ENCODE measurements around the gene NHSL2. TPM values are rescaled to one million over a fixed set of nuclear protein-coding genes. Genes with fewer than 3 reads are reported as not detected.

The NHSL2 gene
- total and polyA plus RNA-seq, 2 experiments from 2014 or later, result 4.7 to 9.5 TPM

DNA sequence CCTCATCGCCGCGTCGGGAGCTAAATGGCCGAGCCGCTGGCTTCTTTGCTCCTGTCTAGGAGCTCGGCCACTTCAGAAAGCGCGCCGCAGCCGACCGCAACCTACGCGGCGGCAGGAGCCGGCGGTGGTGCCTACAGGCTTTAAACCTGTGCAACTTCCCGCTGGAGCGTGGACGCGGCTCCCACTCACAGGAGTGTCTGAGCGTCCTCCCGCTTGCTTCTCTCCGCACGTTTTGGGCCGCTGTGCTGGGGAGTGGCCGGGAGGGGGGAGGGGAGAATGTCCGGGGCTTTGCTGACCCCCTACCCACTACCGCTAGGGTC lies 1.0 kb downstream of the NHSL2 start:
- no peak overlapping the region; the same call in 1 of the 2 replicates for H3K27ac Mint-ChIP-seq
- no peaks in the 10 kb centered on the region for H3K36me3 ChIP-seq (ENCODE audit: insufficient read depth)
- H3K9me2 ChIP-seq (ENCODE audit: insufficient read depth), result no peaks in the 10 kb centered on the region
- ATAC-seq, result peak; percentile 6
- H3F3A ChIP-seq (replicated peaks; ENCODE audit: low read depth), result no peaks in the 10 kb centered on the region
- H3K27me3 Mint-ChIP-seq (ENCODE audit: insufficient read depth, low read depth, poor library complexity), result peaks cover 2% of the 10 kb centered on the region
- H3K4me3 ChIP-seq, result peak overlapping the region; percentile 70
- peaks cover 36% of the 10 kb centered on the region for H3K4me1 Mint-ChIP-seq
- H3K27ac ChIP-seq (ENCODE audit: low read depth), result no peak overlapping the region
- peak overlapping the region; percentile 79 for H3K4me3 Mint-ChIP-seq
- H3K4me2 ChIP-seq, result peak overlapping the region; percentile 85
- no peaks in the 10 kb centered on the region for H3K9me3 Mint-ChIP-seq
- peaks cover 11% of the 10 kb centered on the region for H3K4me1 ChIP-seq (ENCODE audit: insufficient read depth)
- H3K36me3 Mint-ChIP-seq (ENCODE audit: low read depth), result no peaks in the 10 kb centered on the region; the same call in 2 of the 3 replicates
- no peaks in the 10 kb centered on the region for H4K20me1 ChIP-seq (replicated peaks; ENCODE audit: insufficient read depth)
- H3K79me2 ChIP-seq (replicated peaks; ENCODE audit: insufficient read depth), result peaks cover 36% of the 10 kb centered on the region
- no peaks in the 10 kb centered on the region for H3K27me3 ChIP-seq (ENCODE audit: insufficient read depth)
- TF ChIP-seq, protein P1, sequence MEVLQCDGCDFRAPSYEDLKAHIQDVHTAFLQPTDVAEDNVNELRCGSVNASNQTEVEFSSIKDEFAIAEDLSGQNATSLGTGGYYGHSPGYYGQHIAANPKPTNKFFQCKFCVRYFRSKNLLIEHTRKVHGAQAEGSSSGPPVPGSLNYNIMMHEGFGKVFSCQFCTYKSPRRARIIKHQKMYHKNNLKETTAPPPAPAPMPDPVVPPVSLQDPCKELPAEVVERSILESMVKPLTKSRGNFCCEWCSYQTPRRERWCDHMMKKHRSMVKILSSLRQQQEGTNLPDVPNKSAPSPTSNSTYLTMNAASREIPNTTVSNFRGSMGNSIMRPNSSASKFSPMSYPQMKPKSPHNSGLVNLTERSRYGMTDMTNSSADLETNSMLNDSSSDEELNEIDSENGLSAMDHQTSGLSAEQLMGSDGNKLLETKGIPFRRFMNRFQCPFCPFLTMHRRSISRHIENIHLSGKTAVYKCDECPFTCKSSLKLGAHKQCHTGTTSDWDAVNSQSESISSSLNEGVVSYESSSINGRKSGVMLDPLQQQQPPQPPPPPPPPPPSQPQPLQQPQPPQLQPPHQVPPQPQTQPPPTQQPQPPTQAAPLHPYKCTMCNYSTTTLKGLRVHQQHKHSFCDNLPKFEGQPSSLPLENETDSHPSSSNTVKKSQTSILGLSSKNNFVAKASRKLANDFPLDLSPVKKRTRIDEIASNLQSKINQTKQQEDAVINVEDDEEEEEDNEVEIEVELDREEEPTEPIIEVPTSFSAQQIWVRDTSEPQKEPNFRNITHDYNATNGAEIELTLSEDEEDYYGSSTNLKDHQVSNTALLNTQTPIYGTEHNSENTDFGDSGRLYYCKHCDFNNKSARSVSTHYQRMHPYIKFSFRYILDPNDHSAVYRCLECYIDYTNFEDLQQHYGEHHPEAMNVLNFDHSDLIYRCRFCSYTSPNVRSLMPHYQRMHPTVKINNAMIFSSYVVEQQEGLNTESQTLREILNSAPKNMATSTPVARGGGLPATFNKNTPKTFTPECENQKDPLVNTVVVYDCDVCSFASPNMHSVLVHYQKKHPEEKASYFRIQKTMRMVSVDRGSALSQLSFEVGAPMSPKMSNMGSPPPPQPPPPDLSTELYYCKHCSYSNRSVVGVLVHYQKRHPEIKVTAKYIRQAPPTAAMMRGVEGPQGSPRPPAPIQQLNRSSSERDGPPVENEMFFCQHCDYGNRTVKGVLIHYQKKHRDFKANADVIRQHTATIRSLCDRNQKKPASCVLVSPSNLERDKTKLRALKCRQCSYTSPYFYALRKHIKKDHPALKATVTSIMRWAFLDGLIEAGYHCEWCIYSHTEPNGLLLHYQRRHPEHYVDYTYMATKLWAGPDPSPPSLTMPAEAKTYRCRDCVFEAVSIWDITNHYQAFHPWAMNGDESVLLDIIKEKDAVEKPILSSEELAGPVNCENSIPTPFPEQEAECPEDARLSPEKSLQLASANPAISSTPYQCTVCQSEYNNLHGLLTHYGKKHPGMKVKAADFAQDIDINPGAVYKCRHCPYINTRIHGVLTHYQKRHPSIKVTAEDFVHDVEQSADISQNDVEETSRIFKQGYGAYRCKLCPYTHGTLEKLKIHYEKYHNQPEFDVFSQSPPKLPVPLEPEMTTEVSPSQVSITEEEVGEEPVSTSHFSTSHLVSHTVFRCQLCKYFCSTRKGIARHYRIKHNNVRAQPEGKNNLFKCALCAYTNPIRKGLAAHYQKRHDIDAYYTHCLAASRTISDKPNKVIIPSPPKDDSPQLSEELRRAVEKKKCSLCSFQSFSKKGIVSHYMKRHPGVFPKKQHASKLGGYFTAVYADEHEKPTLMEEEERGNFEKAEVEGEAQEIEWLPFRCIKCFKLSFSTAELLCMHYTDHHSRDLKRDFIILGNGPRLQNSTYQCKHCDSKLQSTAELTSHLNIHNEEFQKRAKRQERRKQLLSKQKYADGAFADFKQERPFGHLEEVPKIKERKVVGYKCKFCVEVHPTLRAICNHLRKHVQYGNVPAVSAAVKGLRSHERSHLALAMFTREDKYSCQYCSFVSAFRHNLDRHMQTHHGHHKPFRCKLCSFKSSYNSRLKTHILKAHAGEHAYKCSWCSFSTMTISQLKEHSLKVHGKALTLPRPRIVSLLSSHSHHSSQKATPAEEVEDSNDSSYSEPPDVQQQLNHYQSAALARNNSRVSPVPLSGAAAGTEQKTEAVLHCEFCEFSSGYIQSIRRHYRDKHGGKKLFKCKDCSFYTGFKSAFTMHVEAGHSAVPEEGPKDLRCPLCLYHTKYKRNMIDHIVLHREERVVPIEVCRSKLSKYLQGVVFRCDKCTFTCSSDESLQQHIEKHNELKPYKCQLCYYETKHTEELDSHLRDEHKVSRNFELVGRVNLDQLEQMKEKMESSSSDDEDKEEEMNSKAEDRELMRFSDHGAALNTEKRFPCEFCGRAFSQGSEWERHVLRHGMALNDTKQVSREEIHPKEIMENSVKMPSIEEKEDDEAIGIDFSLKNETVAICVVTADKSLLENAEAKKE (CRISPR knock-in tag; IDR thresholded peaks at IDR 0.05), result no peak
- TF ChIP-seq EZH2 (IDR thresholded peaks at IDR 0.05; ENCODE audit: low read depth, unreplicated experiment), result no peak
- no peak for TF ChIP-seq ZNF114 (CRISPR knock-in tag; IDR thresholded peaks at IDR 0.05)
- TF ChIP-seq JUNB (IDR thresholded peaks at IDR 0.05; ENCODE audit: unreplicated experiment), result no peak
- DNase-seq (ENCODE audit: low spot score), result peak; percentile 38
- H2AFZ ChIP-seq, result no peak overlapping the region

DNA sequence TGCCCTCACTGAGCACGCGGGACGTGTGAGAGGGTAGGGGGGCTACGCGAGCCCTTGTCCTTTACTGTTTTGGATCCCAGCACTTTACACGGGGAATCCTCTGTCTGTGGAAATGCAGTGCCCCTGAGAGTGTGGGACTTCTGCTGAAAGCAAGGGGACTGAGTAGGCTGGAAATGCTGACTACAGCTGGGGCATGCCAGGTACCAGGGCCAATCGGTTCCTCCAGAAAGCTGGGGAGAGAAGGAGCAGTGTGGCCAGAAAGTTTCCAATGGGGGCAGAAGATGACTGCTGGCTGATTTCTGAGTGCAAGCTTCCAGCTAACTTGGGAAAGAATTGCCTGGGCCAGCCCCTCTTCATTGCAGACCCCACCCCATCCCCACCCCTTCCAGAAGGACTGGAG lies 1.5 kb downstream of the NHSL2 start:
- Histone ChIP-seq H4K20me1 (replicated peaks; ENCODE audit: insufficient read depth) (no peaks in the 10 kb centered on the region), H3K4me3 (peak overlapping the region; percentile 70), H3K9me2 (ENCODE audit: insufficient read depth) (no peaks in the 10 kb centered on the region), H3K27ac (ENCODE audit: low read depth) (no peak overlapping the region), H3K27me3 (ENCODE audit: insufficient read depth) (no peaks in the 10 kb centered on the region), H3K4me1 (ENCODE audit: insufficient read depth) (peaks cover 15% of the 10 kb centered on the region), H3K4me2 (peak overlapping the region; percentile 85), H3K79me2 (replicated peaks; ENCODE audit: insufficient read depth) (peaks cover 37% of the 10 kb centered on the region), H2AFZ (no peak overlapping the region), H3K36me3 (ENCODE audit: insufficient read depth) (no peaks in the 10 kb centered on the region), H3F3A (replicated peaks; ENCODE audit: low read depth) (no peaks in the 10 kb centered on the region)
- TF ChIP-seq, protein P2, sequence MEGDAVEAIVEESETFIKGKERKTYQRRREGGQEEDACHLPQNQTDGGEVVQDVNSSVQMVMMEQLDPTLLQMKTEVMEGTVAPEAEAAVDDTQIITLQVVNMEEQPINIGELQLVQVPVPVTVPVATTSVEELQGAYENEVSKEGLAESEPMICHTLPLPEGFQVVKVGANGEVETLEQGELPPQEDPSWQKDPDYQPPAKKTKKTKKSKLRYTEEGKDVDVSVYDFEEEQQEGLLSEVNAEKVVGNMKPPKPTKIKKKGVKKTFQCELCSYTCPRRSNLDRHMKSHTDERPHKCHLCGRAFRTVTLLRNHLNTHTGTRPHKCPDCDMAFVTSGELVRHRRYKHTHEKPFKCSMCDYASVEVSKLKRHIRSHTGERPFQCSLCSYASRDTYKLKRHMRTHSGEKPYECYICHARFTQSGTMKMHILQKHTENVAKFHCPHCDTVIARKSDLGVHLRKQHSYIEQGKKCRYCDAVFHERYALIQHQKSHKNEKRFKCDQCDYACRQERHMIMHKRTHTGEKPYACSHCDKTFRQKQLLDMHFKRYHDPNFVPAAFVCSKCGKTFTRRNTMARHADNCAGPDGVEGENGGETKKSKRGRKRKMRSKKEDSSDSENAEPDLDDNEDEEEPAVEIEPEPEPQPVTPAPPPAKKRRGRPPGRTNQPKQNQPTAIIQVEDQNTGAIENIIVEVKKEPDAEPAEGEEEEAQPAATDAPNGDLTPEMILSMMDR (conservative IDR thresholded peaks at IDR 0.05; ENCODE audit: low read depth in 2 of 2), result no peak
- TF ChIP-seq ZNF114 (CRISPR knock-in tag; IDR thresholded peaks at IDR 0.05), result no peak
- TF ChIP-seq CREB1 (CRISPR knock-in tag; IDR thresholded peaks at IDR 0.05; ENCODE audit: low read depth), result no peak
- Mint-ChIP-seq H3K27ac (no peak overlapping the region), H3K9me3 (no peaks in the 10 kb centered on the region), H3K27me3 (ENCODE audit: insufficient read depth, low read depth, poor library complexity) (peaks cover 2% of the 10 kb centered on the region), H3K36me3 (ENCODE audit: low read depth) (no peaks in the 10 kb centered on the region; the same call in 2 of the 3 replicates), H3K4me1 (peaks cover 39% of the 10 kb centered on the region), H3K4me3 (peak overlapping the region; percentile 79)
- ATAC-seq (no peak), DNase-seq (ENCODE audit: low spot score) (no peak)

Data from GM23338 (cell line).